ENCODE data around the gene PPFIA3. TPM values are rescaled to one million over a fixed set of nuclear protein-coding genes. Genes with fewer than 3 reads are reported as not detected.

Gene PPFIA3
- total RNA-seq, 4 donors from 2014 or later: 10.9 to 20.9 (median 13.8) TPM

DNA sequence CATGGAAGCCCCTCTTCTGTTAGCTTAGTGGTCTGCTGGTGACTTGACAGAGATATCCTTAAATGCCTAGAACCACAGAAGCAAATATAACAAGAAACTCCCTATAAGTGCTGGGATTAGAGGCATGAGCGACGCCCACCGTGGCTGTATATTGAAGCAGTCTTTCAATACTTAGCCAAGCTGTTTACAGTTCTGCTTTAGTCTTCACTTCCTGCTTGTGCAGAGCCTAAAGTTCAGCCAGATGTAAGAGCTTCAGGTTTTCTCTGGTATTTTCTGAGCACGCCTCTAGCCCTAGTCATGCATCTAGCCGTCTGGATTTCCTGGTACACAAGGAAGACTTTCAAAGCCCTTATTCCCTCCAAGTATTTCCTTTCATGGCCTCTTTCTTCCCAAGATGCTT is 66.8 kb downstream of the PPFIA3 start:
- peaks cover 0 to 99% (median 15%) of the 10 kb centered on the region in 3 donors for H3K36me3 ChIP-seq
- intact Hi-C loops (cut with DNase I): no loop called here
- TF ChIP-seq POLR2A (IDR thresholded peaks at IDR 0.05): no peak
- TF ChIP-seq, protein P1, sequence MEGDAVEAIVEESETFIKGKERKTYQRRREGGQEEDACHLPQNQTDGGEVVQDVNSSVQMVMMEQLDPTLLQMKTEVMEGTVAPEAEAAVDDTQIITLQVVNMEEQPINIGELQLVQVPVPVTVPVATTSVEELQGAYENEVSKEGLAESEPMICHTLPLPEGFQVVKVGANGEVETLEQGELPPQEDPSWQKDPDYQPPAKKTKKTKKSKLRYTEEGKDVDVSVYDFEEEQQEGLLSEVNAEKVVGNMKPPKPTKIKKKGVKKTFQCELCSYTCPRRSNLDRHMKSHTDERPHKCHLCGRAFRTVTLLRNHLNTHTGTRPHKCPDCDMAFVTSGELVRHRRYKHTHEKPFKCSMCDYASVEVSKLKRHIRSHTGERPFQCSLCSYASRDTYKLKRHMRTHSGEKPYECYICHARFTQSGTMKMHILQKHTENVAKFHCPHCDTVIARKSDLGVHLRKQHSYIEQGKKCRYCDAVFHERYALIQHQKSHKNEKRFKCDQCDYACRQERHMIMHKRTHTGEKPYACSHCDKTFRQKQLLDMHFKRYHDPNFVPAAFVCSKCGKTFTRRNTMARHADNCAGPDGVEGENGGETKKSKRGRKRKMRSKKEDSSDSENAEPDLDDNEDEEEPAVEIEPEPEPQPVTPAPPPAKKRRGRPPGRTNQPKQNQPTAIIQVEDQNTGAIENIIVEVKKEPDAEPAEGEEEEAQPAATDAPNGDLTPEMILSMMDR (IDR thresholded peaks at IDR 0.05): no peak
- no peak for DNase-seq
- no peaks in the 10 kb centered on the region for H3K4me1 ChIP-seq
- no peak overlapping the region for H3K4me3 ChIP-seq
- no peaks in the 10 kb centered on the region for H3K27me3 ChIP-seq
- no peak overlapping the region for H3K27ac ChIP-seq
- no peaks in the 10 kb centered on the region for H3K9me3 ChIP-seq
- 69 to 74% methylated on average over 5 of the region's 5 CpGs for WGBS, 2 donors

DNA sequence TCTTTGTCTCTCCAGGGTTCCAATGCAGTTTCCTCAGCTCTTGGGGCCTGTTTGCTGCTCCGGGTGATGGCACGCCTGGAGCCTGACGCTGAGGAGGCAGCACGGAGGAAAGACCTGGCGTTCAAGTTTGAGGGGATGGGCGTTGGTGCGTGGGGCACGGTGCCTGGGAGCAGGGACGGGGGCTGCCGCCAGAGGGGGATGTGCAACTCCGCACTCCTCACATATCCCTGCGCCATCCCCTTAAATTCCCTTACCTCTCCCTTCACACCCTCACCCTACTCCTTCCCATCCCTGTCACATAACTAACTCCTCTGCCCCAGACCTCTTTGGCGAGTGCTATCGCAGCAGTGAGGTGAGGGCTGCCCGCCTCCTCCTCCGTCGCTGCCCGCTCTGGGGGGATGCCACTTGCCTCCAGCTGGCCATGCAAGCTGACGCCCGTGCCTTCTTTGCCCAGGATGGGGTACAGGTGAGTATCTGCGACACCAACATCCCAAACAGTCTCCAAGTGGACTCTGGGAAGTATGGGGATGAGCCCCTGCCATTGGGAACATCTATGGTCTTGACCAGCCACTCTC is 69.4 kb downstream of the PPFIA3 start:
- no peaks in the 10 kb centered on the region for H3K9me3 ChIP-seq
- H3K4me3 ChIP-seq: no peak overlapping the region
- H3K36me3 ChIP-seq: peaks cover 0 to 99% (median 18%) of the 10 kb centered on the region in 3 donors
- WGBS, 2 donors: 93 to 94% methylated on average over 5 to 21 of the region's 21 CpGs
- H3K4me1 ChIP-seq: no peaks in the 10 kb centered on the region
- no peak for TF ChIP-seq POLR2A (IDR thresholded peaks at IDR 0.05)
- TF ChIP-seq, protein P1 (IDR thresholded peaks at IDR 0.05): no peak
- H3K27me3 ChIP-seq: no peaks in the 10 kb centered on the region
- no peak overlapping the region for H3K27ac ChIP-seq
- DNase-seq: no peak
- intact Hi-C loops (cut with DNase I): no loop called here

DNA sequence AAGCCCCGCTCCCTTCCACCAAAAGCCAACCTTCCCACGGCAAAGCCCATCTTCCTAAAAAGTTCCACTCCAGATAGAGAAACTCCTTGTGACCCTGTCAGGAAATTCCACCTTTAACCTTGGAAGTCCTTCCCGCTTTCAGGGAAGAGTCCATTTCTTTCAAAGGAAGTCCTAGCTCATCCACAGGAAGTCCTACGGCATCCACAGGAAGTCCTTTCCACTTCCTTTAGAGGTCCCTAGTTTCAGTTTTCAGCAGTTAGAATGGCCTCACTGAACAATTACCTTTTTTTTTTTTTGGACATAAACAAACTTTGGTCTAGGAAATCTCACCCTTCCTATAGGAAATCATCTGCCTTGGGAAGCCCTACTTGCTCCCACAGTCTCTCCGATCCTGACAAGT is 69.9 kb downstream of the PPFIA3 start:
- intact Hi-C loops (cut with DNase I): no loop called here
- no peak for DNase-seq

DNA sequence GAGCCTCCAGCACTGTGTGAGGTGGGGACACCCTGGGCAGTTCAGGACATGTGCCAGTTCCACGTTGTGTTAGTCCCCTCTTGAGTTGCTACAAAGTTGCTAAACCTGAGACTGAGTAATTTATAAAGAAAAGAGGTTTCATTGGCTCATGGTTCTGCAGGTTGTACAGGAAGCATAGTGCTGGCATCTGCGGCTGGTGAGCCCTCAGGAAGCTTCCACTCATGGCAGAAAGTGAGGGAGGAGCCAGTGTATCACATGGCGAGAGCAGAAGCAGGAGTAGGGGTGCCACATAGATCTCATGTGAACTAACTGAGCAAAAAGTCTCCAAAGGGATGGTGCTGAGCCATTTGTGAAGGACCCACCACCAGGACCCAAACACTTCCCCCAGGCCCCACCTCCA is 71.4 kb downstream of the PPFIA3 start:
- Histone ChIP-seq H3K4me3 (no peak overlapping the region), H3K36me3 (peaks cover 0 to 85% (median 18%) of the 10 kb centered on the region in 3 donors), H3K27me3 (no peaks in the 10 kb centered on the region), H3K4me1 (no peaks in the 10 kb centered on the region), H3K9me3 (no peaks in the 10 kb centered on the region), H3K27ac (no peak overlapping the region)
- intact Hi-C loops (cut with DNase I): no loop called here
- WGBS, 2 donors: 85 to 100% methylated on average over 3 of the region's 3 CpGs
- DNase-seq: no peak
- TF ChIP-seq, protein P1 (IDR thresholded peaks at IDR 0.05): no peak
- no peak for TF ChIP-seq POLR2A (IDR thresholded peaks at IDR 0.05)

More for the DNA sequence above, 69.9 kb downstream of the PPFIA3 start:
- peaks cover 0 to 99% (median 18%) of the 10 kb centered on the region in 3 donors for H3K36me3 ChIP-seq
- H3K4me1 ChIP-seq: no peaks in the 10 kb centered on the region
- 83 to 85% methylated on average over 5 of the region's 5 CpGs for WGBS, 2 donors
- no peaks in the 10 kb centered on the region for H3K27me3 ChIP-seq
- no peak overlapping the region for H3K4me3 ChIP-seq
- H3K9me3 ChIP-seq: no peaks in the 10 kb centered on the region
- TF ChIP-seq POLR2A (IDR thresholded peaks at IDR 0.05): no peak
- TF ChIP-seq, protein P1 (IDR thresholded peaks at IDR 0.05): no peak
- H3K27ac ChIP-seq: peak overlapping the region in 2 of 4 donors; percentile 3 to 9

DNA sequence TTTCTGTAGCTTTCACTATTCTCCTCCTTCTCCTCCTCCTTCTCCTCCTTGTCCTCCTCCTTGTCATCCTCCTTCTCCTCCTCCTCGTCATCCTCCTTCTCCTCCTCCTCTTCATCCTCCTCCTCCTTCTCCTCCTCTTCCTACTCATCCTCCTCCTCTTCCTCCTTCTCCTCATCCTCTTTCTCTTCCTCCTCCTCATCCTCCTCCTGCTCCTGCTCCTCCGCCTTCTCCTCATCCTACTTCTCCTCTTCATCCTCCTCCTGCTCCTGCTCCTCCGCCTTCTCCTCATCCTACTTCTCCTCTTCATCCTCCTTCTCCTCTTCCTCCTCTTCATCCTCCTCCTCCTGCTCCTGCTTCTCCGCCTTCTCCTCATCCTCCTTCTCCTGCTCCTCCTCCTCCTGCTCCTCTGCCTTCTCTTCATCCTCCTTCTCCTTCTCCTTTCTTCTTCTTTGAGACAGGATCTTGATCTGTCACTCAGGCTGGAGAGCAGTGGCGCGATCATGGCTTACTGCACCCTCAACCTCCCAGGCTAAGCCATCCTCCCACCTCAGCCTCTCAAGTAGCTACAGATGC is 74.6 kb downstream of the PPFIA3 start:
- intact Hi-C loops (cut with DNase I): no loop called here
- H3K36me3 ChIP-seq: peaks cover 0 to 64% (median 18%) of the 10 kb centered on the region in 3 donors
- WGBS, 2 donors: 93 to 97% methylated on average over 6 of the region's 6 CpGs
- H3K27ac ChIP-seq: no peak overlapping the region
- no peaks in the 10 kb centered on the region for H3K9me3 ChIP-seq
- peaks cover 0 to 13% (median 0%) of the 10 kb centered on the region in 3 donors for H3K4me1 ChIP-seq
- H3K4me3 ChIP-seq: no peak overlapping the region
- TF ChIP-seq POLR2A (IDR thresholded peaks at IDR 0.05): no peak
- TF ChIP-seq, protein P1 (IDR thresholded peaks at IDR 0.05): no peak
- no peak for DNase-seq
- no peaks in the 10 kb centered on the region for H3K27me3 ChIP-seq

All from esophagus squamous epithelium (tissue), 5 donors.